ENCODE data around the gene N4BP3. TPM values are rescaled to one million over a fixed set of nuclear protein-coding genes. Genes with fewer than 3 reads are reported as not detected.
A peak's percentile ranks its signal among the peaks of the same experiment; 100 is the strongest.

The N4BP3 gene
- total and polyA plus RNA-seq, 2 of the 13 experiments (the other 11 are each of a cell fraction or from before 2014, with no cell fraction given), result 0.13 TPM; not detected in 1

DNA sequence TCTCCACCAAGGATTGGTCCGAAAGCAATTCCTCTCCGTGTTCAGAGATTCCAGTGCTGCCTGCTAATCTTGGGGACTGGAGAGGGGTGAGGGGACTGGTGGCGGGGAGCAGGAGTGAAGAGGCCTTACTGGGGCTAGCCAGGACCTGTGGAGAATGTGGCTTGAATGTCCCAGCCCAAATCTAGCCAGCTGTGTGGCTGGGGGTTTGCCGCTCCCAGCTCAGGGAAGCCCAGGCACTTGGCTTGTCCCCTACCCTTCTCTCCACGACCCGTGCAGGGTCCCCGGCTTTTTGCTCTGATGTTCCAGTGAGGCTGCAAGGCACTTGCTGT lies 2.4 kb downstream of the N4BP3 start (continued):
- TF ChIP-seq, protein P1, sequence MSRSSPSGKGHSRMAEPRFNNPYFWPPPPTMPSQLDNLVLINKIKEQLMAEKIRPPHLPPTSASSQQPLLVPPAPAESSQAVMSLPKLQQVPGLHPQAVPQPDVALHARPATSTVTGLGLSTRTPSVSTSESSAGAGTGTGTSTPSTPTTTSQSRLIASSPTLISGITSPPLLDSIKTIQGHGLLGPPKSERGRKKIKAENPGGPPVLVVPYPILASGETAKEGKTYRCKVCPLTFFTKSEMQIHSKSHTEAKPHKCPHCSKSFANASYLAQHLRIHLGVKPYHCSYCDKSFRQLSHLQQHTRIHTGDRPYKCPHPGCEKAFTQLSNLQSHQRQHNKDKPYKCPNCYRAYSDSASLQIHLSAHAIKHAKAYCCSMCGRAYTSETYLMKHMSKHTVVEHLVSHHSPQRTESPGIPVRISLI (CRISPR knock-in tag; IDR thresholded peaks at IDR 0.05; ENCODE audit: borderline replicate concordance), result no peak
- TF ChIP-seq ZNF607 (CRISPR knock-in tag; IDR thresholded peaks at IDR 0.05; ENCODE audit: borderline replicate concordance), result no peak
- TF ChIP-seq, protein P2, sequence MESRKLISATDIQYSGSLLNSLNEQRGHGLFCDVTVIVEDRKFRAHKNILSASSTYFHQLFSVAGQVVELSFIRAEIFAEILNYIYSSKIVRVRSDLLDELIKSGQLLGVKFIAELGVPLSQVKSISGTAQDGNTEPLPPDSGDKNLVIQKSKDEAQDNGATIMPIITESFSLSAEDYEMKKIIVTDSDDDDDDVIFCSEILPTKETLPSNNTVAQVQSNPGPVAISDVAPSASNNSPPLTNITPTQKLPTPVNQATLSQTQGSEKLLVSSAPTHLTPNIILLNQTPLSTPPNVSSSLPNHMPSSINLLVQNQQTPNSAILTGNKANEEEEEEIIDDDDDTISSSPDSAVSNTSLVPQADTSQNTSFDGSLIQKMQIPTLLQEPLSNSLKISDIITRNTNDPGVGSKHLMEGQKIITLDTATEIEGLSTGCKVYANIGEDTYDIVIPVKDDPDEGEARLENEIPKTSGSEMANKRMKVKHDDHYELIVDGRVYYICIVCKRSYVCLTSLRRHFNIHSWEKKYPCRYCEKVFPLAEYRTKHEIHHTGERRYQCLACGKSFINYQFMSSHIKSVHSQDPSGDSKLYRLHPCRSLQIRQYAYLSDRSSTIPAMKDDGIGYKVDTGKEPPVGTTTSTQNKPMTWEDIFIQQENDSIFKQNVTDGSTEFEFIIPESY (CRISPR knock-in tag; IDR thresholded peaks at IDR 0.05), result no peak
- TF ChIP-seq HIVEP1 (CRISPR knock-in tag; IDR thresholded peaks at IDR 0.05), result no peak
- no peak for TF ChIP-seq FOXO1 (CRISPR knock-in tag; IDR thresholded peaks at IDR 0.05)
- TF ChIP-seq ERF (CRISPR knock-in tag; IDR thresholded peaks at IDR 0.05), result no peak

DNA sequence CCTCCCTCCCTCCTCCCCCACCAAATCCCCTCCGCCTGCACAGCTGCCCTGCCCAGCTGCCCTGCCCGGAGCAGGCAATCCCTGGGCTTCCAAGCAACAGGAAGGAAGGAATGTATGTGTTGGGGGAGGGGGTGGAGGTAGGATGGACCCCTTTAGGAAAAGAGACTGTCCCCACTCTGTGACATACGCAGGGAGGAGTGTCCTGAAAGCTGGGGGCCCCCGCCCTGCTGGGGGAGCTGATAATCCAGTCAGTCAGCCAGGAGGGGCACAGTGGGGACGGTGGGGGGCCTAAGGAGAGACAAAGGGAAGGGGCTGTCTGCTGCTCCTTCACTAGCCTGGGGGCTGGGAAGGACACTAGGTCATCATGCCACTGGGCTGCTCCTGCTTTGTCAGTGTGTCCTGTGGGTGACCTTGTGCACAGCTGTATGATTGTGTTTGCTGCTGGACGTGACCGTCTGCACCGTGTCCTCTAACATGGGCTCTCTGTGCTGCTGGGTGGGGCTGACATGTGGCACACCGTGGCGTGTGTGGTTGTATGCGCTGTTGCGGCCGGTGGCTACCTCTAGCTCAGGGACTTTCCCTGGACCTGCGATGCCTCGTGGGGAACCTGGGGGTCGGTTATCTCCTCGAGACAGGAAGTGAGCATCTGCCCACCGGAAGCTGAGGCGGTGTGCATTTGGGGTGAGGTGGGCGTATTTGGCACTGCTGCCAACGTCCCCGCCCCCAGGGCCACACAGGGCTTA lies 3.0 kb downstream of the N4BP3 start:
- FAIRE-seq, result no peak
- TF ChIP-seq, protein P3, sequence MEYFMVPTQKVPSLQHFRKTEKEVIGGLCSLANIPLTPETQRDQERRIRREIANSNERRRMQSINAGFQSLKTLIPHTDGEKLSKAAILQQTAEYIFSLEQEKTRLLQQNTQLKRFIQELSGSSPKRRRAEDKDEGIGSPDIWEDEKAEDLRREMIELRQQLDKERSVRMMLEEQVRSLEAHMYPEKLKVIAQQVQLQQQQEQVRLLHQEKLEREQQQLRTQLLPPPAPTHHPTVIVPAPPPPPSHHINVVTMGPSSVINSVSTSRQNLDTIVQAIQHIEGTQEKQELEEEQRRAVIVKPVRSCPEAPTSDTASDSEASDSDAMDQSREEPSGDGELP (IDR thresholded peaks at IDR 0.05; ENCODE audit: borderline replicate concordance, low read depth), result peak; percentile 54; the same call in 1 of the 2 replicates
- no peak for TF ChIP-seq TCF7 (IDR thresholded peaks at IDR 0.05; ENCODE audit: low read depth)
- TF ChIP-seq, protein P4, sequence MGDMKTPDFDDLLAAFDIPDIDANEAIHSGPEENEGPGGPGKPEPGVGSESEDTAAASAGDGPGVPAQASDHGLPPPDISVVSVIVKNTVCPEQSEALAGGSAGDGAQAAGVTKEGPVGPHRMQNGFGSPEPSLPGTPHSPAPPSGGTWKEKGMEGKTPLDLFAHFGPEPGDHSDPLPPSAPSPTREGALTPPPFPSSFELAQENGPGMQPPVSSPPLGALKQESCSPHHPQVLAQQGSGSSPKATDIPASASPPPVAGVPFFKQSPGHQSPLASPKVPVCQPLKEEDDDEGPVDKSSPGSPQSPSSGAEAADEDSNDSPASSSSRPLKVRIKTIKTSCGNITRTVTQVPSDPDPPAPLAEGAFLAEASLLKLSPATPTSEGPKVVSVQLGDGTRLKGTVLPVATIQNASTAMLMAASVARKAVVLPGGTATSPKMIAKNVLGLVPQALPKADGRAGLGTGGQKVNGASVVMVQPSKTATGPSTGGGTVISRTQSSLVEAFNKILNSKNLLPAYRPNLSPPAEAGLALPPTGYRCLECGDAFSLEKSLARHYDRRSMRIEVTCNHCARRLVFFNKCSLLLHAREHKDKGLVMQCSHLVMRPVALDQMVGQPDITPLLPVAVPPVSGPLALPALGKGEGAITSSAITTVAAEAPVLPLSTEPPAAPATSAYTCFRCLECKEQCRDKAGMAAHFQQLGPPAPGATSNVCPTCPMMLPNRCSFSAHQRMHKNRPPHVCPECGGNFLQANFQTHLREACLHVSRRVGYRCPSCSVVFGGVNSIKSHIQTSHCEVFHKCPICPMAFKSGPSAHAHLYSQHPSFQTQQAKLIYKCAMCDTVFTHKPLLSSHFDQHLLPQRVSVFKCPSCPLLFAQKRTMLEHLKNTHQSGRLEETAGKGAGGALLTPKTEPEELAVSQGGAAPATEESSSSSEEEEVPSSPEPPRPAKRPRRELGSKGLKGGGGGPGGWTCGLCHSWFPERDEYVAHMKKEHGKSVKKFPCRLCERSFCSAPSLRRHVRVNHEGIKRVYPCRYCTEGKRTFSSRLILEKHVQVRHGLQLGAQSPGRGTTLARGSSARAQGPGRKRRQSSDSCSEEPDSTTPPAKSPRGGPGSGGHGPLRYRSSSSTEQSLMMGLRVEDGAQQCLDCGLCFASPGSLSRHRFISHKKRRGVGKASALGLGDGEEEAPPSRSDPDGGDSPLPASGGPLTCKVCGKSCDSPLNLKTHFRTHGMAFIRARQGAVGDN (CRISPR knock-in tag; IDR thresholded peaks at IDR 0.05), result peak; percentile 59
- TF ChIP-seq ZNF550 (CRISPR knock-in tag; IDR thresholded peaks at IDR 0.05; ENCODE audit: borderline replicate concordance), result no peak
- no peak for TF ChIP-seq RCOR2 (CRISPR knock-in tag; IDR thresholded peaks at IDR 0.05)
- no peak for TF ChIP-seq MBNL3 (CRISPR knock-in tag; conservative IDR thresholded peaks at IDR 0.05)
- TF ChIP-seq PHF8 (CRISPR knock-in tag; IDR thresholded peaks at IDR 0.05), result no peak
- TF ChIP-seq YY1 (IDR thresholded peaks at IDR 0.05; ENCODE audit: insufficient read depth, insufficient replicate concordance, low read depth, low read length), result no peak
- TF ChIP-seq KAT7 (CRISPR knock-in tag; IDR thresholded peaks at IDR 0.05; ENCODE audit: borderline replicate concordance), result no peak

More for the DNA sequence above, 3.0 kb downstream of the N4BP3 start:
- ChIA-PET CTCF (ENCODE audit: low intra/inter-chr PET ratio, low total read pairs) (no interaction called here), POLR2A (no interaction called here)
- Histone ChIP-seq H3K4me3 (replicated peaks in 1 of 3; ENCODE audit: insufficient read depth in 1 of 3, low read depth in 2 of 3, low read length in 3 of 3) (peak overlapping the region in 1 of 3 experiments; percentile 36; a peak in 1 of 6 replicates), H2AFZ (ENCODE audit: low read length) (no peak overlapping the region), H3K27ac (ENCODE audit: extremely low read length, insufficient read depth, low read length) (no peak overlapping the region), H3K4me1 (ENCODE audit: insufficient read depth, low read length) (peaks cover 18% of the 10 kb centered on the region), H3K36me3 (replicated peaks in 1 of 2; ENCODE audit: control insufficient read depth in 1 of 2, insufficient read depth in 2 of 2, low read length in 2 of 2) (no peaks in the 10 kb centered on the region), H3K9ac (ENCODE audit: insufficient read depth, low read depth, low read length) (no peak overlapping the region), H3K9me3 (ENCODE audit: low read length) (no peaks in the 10 kb centered on the region), H4K20me1 (ENCODE audit: insufficient read depth, low read length) (no peaks in the 10 kb centered on the region), H3K27me3 (ENCODE audit: control insufficient read depth in 1 of 2, insufficient read depth in 2 of 2, low read length in 2 of 2) (peaks cover 10 to 65% of the 10 kb centered on the region in 2 experiments), H3K4me2 (ENCODE audit: low read depth, low read length) (peak overlapping the region; percentile 41), H3K79me2 (ENCODE audit: insufficient read depth, low read length) (no peaks in the 10 kb centered on the region)
- intact Hi-C loops (cut with micrococcal nuclease; ENCODE audit: unreplicated experiment) (no loop called here), in situ Hi-C loops (cut with HindIII; ENCODE audit: extremely low pct_ligation_motif_present, low pct_unique_long_range_greater_than_20kb) (no loop called here)
- no TSS peak for BruUV-seq (replicated peaks)
- 12% methylated on average over 5 of the region's 22 CpGs for WGBS (ENCODE audit: low lambda C conversion rate)
- ATAC-seq (peak; percentile 2; the same call in 1 of the 3 replicates), DNase-seq (ENCODE audit: low spot score) (no peak)
